Activated T-cell treated with anti-CD3 and anti-CD28 coated beads for 24 hours (primary cell): ENCODE measurements around the gene GPR3.

ENCODE experiments used
- DNase-seq: peaks from one replicate; pipeline ENCODE4 v3.0.0-alpha.2; 2020; ENCODE audit warnings: low read depth

Gene GPR3

DNA sequence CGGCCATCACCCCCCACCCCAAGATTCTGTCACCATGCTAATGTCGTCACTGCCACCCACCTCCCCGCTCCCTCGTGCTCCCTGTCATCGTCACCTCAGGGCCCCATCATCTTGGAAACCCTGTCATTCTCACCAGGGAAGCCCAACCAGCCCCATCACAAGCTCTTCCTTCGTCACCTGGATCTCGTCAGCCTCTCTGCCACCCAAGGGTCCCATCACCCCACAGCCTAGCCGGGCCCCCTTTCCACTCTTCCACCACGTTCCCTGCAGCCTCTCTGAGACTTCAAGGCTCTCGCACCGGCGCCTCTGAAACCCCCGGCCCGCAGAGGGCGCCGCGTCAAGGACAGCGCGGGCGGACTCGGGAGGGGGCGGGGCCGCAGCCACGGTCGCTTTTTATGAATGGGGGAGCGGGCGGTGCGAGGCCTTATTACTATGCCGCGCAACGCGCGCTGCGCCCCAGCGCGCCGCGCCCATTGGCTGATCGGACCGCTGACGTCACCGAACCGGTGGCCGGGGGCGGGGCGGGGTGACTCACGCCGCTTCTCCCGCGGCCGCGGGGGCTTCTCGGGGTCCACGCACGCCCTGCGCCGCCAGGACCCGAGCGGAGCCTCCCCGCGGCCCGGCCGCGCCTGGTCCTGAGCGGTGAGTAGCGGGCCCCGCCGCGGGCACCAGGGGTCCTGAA lies at the start of gene GPR3:
Gene GPR3 (plus strand): TSS at position 527 of the 682 bp plus-strand sequence. CDS start 1,177 bp downstream, outside the sequence.
- peak; percentile 90 for DNase-seq

DNA sequence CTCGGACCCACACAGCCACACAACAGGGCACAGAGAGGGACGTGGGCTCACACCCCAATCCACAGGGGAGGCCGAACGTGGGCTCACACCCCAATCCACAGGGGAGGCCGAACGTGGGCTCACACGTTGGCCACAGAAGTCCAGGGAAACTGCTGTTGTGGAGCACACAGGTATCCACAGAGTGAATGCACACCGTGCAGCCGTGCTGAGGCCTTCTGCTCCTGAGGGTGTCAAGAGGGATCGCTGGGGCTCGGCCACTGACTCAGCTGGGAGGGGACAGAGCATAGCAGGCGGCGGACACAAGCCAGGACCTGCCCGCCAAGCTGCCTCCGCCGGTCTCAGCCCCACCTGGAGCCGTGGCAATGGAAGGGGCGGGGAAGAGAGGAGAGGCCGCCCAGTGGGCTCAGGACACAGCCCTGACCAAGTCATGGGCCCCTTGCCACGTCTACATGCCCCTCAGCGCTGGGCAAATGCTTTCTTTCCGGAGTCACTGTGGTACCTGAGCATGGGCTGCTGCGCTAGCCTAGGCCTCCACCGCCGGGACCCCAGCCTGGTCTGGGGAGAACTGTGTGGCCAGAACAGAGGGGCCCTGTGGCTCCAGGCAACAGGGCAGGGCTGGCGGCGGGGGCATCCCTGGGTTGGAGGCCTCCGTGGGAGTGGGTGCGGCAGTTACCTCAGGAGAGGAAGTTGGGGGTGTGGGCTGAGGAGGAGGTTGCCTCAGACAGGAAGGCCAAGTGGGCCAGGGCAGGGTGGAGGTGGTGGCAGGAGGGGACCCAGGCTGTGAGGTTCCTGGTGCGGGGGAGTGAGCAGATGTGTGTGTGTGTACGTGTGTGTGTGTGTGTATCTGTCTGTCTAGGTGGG lies 49.4 kb upstream of the GPR3 start:
- DNase-seq: peak; percentile 47

DNA sequence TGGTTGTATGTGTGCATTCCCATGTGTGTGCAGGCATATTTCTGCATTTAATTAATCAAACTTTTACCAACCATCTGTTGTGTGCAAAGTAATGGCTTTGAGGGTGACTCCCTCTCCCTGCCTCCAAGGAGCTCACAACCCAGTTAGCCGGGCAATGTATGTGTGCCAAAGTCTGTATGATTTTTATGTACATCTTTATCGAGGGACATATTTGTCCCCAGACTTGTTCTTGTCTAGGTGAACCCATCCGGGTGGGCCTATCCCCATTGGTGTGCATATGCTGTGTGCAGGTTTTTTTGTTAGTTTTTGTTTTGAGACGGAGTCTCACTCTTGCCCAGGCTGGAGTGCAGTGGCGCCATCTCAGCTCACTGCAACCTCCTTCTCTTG lies 48.8 kb upstream of the GPR3 start:
- no peak for DNase-seq

DNA sequence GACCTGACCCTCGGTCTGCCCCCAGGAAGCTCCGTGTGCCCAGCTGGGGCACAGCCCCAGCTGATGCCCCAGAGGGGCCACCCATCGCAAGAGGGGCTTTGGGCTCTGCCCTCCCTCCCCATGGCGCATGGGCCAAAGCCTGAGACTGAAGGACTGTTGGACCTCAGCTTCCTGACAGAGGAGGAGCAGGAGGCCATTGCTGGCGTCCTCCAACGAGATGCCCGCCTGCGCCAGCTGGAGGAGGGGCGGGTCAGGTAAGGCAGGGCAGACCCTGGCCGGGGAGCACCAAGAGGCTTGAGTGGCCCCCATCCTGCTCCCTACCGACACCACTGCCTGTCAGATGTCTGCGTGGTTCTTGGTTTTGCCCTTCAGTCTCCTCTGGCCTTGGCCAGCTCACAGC lies 47.1 kb upstream of the GPR3 start:
- no peak for DNase-seq

DNA sequence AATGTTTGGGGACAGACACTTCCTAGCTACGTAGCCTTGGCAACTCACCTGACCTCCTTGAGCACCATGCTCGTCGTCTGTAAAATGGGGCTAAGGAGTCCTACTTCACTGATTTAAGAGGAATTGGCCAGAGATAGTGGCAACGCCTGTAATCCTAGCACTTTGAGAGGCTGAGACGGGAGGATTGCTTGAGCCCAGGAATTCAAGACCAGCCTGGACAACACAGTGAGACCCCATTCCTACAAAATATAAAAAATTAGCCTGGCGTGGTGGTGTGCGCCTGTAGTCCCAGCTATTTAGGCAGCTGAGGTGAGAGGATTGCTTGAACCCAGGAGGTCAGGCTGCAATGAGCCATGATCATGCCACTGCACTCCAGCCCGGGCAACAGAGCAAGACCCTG lies 46.1 kb upstream of the GPR3 start:
- no peak for DNase-seq

DNA sequence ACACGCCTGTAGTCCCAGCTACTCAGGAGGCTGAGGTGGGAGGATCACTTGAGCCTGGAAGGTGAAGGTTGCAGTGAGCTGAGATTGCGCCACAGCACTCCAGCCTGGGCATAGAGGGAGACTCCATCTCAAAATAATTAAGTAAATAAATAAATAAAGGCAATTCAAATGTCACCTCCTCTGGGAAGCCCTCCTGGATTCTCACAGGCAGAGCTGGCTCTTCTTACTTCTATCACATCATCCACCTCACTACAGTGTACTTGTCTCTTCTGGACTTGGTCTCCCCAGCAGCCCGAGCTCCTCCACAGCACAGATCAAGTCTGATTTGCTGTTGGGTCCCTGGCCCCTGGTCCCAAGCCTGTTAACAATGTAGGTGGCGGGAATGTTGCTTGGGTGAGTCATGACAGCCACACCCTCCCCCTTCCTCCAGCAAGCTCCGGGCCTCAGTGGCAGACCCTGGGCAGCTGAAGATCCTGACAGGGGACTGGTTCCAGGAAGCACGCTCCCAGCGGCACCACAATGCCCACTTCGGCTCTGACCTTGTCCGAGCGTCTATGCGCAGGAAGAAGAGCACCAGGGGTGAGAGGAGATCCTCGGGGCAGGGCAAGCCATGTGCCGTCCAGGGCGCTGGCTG lies 45.3 kb upstream of the GPR3 start:
- DNase-seq: no peak

GRCh38 chr1:27348861-27349783 lies 43.3 kb upstream of the GPR3 start:
- DNase-seq: no peak

- no peak for DNase-seq
These were observed 42.4 kb upstream of the GPR3 start for GRCh38 chr1:27349784-27350662.

DNA sequence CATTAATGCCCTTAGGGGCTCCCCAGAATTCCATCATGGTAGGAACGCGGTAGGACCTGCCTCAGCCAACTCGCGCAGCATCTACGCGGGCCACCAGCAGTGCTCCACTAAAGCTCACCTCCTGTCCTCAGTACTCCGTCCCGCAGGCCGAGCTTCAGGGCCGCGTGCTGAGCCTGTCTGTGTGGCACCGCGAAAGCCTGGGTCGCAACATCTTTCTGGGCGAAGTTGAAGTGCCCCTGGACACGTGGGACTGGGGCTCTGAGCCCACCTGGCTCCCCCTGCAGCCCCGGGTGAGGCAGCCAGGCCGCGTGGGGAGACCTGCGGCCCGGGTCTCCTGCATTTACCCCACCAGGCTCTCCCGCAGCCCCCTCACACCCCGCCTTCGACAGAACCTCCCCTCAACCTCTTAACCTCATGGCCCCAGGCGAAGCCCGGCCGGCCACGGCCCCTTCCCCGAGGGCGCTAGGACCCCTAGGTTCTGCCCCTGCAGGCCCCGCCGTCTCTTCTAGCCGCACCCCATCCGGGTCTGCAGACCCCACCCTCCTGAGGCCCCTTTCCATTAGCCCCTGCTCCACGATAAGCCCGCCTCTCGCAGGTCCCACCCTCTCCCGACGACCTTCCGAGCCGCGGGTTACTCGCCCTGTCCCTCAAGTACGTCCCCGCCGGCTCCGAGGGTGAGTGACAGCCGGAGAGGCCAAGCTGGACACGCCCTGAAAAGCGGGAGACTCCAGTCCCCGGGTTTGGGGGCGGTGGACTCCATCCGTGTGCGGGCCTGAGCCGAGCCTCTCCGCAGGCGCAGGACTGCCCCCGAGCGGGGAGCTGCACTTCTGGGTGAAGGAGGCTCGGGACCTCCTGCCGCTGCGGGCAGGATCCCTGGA lies 41.5 kb upstream of the GPR3 start:
- no peak for DNase-seq

DNA sequence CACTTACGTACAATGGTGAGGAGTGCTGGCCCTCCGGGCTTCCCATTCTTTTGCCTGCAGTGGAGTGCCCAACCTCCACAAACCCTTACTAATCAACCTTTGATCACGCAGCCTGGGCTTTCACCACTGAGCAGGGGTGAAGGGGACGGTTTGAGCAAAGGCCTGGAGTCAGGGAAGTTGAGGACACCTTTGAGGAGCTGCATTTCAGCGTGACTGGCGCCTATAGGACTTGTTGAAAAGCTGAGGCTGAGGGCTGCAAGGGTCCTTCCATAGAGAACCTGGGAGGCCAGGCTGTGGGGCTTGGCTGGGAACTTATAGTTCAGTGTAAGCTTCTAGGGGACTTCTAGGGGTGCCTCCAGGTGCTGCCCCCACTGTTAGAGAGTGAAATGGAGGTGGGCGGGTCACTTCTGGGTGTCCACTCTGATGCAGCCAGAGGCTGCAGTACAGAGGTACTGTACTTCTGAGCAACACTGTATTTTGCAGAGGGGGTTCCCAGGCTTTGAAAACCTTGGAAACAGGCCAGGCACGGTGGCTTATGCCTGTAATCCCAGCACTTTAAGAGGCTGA lies 40.8 kb upstream of the GPR3 start:
- DNase-seq: no peak

DNA sequence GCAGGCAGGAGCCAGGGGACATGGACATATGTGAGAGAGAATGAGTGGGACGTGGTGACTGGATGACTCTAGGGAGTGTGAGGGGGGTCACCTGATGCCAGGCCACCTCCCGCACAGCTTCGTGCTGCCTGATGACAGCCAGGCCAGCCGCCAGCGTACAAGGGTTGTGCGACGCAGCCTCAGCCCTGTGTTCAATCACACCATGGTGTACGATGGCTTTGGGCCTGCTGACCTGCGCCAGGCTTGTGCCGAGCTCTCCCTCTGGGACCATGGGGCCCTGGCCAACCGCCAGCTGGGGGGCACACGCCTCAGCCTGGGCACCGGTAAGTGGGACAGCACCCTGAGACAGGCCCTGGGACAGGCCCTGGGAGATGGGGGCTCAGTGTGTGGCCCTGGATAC lies 39.3 kb upstream of the GPR3 start:
- DNase-seq: no peak

DNA sequence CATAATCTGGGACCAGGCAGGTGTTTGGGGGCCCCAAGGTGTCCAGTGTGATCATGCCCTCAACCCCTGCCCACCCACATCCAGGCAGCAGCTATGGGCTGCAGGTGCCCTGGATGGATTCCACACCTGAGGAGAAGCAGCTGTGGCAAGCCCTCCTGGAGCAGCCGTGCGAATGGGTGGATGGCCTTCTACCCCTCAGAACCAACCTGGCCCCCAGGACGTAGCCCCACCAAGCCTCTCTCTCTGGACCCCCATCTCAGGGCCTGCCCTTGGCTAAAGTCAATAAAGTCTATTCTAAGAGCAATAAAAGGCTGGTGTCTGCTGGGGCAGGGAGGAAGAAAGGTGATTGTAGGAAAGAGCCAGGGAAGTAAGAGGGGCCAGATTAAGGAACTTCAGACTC lies 38.8 kb upstream of the GPR3 start:
- no peak for DNase-seq

DNA sequence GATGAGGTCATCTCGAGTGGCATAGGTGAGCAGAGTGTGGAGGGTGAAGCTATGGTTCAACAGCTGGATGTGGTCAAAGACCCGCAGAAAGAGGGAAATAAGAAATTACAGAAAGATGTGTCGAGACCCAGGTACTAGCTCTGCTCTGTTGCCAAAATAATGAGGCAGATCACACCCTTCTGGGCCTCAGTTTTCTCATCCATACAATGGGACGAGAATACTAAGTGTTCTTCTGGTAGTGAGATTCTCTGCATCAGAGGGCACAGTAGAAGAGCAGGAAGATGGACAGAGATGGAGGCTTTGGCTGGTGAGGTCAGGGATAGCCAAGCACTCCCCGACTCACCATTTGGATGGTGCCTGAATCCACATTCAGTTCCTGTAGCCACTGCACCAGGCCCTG lies 36.7 kb upstream of the GPR3 start:
- no peak for DNase-seq

DNA sequence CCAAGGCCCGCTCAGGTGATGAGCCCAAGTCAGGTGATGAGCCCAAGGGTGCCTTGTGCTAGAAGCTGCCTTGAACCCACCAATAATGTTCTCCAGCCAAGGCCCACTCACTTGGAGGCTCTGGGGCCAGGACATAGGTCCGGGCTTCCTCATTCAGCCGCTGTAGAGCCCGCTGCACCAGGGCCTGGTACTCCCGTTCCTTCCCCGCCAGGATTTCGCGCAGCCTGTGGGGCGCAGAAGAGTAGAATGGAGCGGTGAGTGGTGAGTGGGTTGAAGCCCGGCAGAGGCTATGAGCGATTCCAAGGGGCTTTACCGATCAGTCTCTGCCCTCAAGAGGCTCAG lies 36.2 kb upstream of the GPR3 start:
- no peak for DNase-seq

DNA sequence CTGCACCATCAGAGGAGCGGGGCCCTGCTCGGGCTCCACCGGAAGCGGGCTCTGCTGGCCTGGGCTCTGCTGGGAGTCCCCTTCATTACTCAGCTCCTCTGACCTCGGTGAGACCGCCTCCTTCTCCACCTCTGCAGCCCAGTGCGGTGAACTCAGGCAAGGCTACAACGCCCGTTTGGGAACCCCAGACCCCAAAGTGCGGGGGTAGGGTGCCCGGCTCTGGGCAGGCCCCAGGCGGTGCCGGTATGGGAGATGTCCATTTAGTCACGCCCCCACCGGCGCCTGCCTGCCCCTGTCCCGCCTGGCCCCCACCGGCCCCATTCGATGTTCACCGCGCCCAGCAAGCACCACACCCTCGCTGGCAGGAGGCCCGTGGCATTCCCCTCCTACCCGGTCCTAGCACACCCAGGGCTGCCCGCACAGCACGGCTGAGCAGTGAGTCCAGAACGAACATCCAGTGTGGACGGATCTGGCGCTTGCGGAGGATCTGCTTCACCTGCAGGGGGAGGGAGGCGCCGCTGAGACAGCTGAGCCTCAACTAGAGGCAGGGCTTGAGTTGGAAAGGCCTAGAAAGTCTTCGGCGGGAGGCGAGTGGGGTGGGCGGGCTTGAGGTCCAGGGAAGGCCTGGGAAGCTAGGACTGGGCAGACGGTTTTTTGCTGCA lies 35.7 kb upstream of the GPR3 start:
- DNase-seq: no peak

GRCh38 chr1:27357281-27358037 lies 35.0 kb upstream of the GPR3 start:
- peak; percentile 75 for DNase-seq

- no peak for DNase-seq
These were observed 34.1 kb upstream of the GPR3 start for GRCh38 chr1:27358038-27358927.
